Stimulated activated naive CD4-positive, alpha-beta T cell treated with Interleukin-2 at 50 U/mL for 16 hours (primary cell): ENCODE results near the gene CISH.

Experiments used
- DNase-seq: peaks from one replicate; lab custom pipeline; 2025; lab: John Stamatoyannopoulos, UW

The CISH gene

DNA sequence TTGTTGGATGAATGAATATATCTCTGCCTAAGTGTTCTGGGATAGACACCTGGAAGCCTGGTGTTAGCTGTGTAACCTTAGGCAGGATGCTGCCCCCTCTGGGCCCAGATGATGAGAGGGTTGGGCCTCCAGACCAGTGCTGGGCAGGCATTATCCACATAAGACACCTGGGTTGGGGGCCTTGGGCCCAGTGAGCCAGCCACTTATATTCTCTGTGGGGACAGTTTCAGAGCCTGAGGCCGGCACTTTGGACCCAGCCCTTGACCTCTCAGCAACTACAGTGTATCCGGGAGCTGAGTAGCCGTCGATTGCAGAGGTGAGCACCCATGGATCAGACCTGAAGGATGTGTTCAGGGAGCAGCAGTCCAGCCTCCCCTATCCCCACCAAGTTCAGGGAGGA lies 40.1 kb downstream of the CISH start:
- no peak for DNase-seq

DNA sequence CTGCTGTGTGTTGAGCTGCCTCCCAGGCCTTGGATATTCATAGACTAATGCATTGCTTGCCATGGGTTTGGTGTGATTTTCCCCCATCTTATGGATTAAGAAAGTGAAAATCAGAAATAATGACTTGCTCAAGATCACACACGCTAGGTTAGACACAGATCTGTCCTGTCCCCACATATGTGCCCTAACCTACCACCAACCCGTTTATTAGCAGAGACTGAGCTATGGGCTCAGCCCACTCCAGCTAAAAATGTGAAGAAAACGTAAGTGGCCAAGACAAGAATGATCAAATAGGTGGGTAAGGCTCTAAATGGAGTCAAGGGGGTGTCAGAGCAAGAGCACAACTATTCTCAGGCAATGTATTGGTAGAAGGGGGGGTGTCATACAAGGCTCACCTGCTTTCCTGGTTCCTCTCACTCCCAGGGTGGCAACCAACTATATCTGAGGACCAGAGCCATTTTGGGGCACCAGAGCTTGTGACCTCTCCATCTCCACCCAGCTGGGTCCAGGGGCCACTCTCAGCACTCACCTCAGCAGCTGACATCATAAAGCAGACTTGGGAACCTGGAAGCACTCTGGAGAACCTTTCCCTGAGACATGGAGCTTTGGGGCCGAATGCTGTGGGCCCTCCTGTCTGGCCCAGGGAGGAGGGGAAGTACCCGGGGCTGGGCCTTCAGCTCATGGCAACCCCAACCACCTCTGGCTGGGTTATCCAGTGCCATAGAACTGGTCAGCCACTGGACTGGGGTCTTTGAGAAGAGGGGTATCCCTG lies 40.9 kb downstream of the CISH start:
- DNase-seq = no peak

DNA sequence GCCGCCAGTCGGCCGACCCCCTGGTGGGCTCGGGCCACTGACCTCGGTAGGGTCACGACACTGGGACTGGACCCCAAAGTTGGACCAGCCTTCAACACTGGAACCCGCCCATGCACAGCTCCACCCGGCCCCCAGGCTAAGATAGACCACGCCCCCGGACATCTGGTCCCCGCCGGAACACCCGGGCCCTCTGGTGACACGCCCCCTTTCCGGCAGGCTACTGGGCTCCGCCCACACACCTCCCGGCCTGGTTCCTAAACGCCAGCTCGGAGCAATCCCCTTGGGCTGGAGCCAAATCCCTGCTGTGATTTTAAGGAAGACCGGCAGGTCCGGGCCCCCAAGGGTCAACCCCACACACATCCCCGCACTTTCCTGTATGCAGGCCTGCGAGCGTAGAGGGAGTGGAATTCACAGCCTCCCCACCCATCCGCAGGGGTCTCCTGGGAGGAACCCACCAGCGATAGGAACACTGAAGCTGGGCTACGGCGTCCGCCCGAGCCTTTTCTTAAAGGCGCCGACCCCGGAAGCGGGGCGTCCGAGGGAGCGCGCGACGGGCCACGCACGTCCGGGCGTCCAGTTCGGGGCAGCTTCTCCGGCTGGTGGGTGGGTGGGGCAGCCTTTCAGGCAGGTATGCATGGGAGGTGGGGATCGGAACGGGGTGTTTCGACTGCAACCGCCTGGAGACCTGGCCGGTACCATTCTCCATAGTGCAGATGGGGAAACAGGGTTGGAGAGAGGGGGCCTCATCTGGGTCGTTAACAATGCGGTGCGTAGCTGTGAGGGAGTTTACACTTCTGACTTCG lies 42.4 kb downstream of the CISH start, which contains the start of gene HEMK1:
Gene HEMK1, plus strand, starts transcription at position 576 of the 803 bp plus-strand sequence. CDS start 1,583 bp downstream, outside the sequence.
- peak; percentile 94 for DNase-seq

DNA sequence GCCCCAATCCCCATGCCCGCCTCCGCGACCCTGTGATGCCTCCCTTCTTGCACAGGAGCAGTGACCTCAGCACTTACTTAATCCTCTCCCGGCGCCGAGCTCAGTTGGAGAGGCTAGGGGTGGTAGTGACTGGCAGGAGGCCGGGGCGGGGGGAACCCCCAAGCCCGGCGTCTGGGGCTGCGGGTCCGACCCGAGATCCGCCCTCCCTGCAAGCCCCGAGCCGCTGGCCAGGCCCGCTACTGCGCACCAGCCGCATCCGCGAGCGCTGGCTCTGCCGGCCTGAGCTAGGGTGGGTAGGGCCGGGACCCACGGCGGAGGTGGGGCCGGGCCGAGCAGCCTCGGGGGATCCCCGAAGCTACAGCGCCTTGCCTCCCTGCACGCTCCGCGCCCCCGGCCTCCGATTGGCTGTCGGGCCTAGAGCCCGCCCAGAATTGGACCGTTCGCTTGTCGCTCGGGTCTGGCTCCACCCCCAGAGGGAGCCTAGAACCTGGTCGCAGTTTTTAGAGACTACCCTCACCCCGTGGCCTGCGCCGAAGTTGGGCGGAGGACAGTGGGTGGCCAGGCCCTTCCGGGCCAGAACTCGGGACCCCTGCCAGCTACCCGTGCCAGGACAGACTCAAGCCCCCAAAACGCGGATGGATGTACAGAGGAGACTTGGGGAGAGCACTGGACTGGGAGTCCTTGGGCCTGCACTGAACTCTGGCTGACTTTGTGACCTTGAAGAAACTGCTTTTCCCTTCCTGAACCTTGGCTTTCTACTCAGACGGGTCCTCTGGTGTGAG lies 44.0 kb downstream of the CISH start, which contains the start of gene C3orf18:
Gene C3orf18, minus strand, starts transcription at position 362 of the 782 bp plus-strand sequence. CDS start 2,048 bp downstream, outside the sequence.
- DNase-seq = peak; percentile 95

DNA sequence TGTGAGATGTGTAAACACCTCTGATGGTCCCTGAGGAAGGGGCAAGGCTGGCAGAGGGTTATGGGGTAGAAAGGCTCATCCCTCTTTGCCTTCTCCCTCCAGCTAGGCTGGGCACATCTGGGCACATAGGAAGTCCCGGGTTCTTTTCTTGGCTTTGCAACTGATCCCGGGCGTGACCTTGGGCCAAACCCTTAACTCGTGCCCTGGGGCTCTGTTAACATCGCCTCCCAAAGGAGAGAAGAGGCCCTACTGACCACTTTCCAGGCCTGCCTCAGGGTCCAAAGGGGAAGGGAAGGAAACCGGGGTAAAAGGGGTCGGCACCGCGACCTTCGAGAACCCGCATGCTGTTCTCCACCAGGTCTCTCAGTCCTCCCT lies 44.6 kb downstream of the CISH start:
- DNase-seq = no peak

DNA sequence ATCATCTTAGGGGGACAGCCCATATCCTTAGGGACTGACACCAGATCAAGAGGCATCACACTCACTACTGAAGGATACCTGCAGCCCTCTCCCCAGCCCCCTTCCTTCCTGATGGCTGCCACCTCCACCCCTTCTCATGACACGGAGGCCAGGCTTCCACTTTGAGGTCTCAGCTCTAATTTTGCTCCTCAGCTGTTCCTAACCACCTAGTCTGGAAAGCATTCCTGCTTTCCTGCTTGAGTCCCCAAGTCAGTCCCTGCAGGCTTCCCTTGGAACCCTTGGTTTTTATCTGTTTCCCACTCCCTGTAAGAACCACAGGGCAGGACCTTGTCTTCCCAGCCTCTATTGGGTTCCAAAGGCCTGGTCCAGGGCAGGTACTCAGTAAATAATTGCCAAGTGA lies 47.3 kb downstream of the CISH start:
- DNase-seq = no peak

DNA sequence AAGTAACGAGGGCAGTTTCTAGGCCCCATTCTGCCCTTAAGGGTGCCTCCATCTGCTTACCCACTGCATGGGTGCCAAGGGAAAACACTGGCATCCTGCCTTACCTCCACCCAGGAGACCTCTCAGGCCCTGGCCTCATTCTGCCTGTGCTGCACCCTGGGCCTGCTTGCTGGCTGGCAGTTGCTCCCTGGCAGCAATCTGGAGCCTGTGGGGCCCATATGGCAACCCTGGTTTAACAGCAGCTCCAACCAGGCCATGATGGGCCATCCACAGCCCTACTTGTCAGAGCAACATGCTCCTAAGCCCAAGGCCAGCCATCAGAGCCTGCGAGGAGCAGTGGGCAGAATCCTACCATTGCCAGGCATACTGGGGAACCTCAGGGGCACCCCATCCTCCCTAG lies 47.7 kb downstream of the CISH start:
- no peak for DNase-seq

DNA sequence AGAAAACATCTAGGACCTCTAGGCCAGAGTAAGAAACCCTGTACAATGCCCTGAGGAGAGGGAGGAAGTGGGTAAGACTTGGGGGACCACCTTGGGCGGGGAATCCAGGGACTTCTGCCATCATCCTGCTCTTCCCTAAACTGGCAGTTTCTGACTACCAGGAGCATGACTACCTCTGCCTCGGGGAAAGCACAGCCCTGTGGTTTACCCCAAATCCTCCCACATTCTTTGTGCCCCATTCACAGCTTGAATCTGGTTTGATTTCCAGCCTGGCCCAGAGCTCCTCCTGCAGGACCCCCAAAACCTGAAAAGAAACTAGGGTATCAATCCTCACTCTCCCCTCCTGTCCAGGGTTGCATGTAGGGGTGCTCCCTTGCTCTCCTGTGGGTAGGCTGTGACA lies 48.7 kb downstream of the CISH start:
- no peak for DNase-seq

DNA sequence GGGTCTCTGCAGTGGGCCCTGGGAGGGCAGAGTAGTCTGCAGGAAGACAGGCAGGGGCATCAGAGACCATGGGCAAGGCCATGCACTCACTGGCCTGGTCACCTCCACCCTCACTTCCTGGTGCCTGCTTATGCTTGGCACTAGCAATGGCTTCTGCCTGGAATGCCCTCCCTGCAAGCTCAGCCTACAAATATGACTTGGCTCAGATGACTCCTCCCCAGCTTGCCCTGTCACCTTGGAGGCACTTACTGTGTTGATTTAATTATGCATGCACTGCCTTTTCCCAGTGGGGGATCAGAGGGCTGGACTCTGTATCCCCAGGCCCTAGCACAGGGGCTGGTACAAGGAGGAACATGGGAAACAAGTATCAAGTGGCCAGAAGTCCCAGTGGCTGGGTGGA lies 51.9 kb downstream of the CISH start:
- no peak for DNase-seq

DNA sequence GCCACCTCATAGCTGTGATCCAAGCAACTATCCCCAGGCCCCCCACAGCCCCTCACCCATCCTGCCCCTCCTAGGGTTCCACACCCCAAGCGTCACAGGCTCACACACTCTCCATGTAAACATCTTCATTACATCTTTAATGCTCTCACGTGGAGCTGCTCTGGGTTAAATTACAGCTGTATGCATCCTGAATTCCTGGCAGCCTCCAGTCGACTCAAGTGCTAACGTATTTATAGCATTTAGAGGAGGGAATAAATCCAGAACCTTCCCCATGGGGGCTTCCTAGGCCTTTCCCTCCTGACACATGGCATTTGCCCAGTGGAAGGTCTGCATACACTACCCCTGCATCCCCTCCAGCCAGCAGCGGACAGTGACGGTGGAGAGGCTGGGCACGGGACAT lies 53.7 kb downstream of the CISH start:
- DNase-seq = no peak

DNA sequence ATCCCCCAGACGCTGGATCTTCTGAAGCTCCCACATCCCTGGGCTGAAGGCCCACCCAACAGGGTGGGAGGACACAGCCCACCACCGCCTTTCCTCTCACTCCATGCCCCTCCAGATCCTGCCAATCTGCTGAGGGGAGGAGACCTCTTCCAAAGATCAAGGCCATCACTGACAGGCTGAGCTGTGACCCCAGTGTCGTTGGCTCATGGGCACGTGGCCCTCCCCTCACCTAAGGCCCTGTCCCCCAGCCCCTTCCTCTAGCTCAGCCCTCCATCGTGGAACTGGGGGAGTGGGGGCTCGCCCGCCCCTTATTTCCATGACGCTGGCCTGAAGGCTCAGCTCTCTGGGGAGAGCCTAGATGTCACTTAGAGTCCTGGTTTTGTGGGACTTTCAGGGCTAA lies 54.5 kb downstream of the CISH start:
- DNase-seq = no peak
